HG03175 (cell line): ENCODE measurements around the gene FHOD3.

Source experiments
- ATAC-seq: cut with Tn5 transposase; IDR thresholded peaks from one replicate; pipeline ENCODE4 v1.9.1; 2021; ENCODE audit warnings: mild to moderate bottlenecking, moderate library complexity; ENCODE audit not compliant: unreplicated experiment

The FHOD3 gene

DNA sequence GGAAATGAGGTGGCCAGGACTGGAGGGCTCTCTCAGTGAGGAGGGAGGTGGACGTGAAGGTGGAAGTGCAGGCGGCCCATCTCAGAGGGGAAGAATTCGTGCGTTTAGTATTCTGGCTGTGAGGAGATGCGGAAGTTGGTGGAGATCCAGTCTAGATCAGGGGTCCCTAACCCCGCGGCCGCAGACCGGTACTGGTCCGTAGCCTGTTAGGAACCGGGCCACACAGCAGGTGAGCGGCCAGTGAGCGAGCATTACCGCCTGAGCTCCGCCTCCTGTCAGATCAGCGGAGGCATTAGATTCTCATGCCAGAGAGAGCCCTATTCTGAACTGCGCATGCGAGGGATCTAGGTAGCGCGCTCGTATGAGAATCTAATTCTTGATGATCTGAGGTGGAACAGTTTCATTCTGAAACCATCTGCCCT, 1.6 kb upstream of the FHOD3 start:
- no peak for ATAC-seq

DNA sequence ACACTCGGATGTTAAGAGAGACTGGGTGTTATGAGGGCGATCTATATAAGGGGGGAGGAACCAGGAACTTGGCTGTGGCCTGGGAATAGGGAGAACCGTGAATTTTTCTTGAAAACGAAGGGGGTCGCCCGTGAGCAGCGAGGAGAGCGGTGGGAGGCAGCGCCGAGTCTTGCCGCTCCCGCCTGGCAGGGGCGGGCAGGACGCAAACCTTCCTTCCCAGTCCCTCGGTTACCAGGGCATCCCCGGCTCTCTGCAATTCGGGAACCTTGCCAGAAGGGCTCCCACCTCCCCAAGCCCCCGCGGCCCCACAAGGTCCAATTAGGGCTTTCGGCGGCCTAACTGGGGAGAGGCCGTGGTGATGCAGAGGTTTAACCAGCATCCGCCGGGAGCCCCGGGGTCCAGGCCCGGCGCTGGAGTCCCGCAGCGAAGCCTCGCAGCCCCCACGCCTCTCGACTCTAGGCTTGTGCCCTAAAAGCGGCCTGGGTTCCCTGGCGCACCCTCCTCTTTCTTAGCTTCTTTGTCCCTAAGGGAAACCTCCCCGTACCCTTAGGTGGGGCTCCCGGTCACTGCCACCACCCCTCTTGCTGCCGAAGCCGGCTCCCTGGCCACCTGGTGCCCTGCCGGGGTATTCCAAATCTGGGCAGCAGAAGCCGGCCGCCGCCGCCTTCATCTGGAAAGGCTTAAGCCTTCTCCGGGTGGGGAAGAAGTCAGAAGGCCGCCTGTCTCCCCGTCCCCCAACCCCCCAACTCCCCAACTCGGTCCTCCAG, 680 bp upstream of the FHOD3 start:
- ATAC-seq, result peak; percentile 20

DNA sequence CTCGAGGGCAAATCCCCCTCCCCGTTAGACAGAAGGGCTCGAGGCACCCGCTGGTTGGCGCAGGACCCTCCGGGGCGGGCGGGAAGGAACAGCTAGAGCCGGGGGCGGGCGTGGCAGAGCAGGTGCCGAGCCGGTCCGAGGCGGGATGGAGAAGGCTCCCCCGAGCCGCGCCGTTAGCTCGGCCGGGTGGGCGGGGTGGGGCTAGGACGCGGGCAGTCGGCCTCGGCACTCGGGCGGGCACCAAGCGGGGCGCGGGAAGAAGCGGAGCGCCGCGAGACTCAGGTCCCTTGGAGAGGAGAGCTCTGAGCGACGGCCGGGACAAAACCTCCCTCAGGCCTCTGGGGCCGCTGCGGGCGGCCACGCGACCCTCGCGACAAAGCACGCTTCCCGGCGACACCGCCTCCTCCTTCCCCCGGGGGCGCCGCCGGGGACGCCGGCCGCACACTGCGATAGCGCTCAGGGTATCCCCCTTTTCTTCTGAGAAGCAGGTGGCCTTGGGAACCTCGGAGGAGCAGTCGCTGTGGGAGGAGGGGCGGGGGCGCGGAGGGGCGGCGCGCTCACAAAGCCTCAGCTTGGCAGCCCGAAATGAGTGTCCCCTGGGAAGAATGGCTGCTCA, 721 bp downstream of the FHOD3 start:
- ATAC-seq, result peak; percentile 22

DNA sequence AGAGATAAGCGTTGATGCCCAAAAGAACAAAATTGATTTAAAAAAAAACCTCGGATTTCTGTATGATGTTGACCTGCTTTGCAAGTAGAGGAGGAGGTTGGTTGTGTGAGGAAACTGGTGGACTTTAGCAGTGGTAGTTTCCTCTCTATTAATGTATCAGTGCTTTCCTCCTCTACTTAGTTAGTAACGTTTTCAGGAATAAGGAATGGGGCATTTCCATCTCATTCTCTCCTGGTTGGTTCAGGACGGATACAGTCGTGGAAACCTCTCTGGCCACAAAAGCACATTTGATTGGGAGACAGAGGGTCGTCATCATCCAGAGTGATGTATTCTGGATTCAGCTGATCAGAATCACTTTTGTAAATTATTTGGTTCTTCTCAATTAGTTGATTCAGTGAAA, 1.5 kb downstream of the FHOD3 start:
- no peak for ATAC-seq

DNA sequence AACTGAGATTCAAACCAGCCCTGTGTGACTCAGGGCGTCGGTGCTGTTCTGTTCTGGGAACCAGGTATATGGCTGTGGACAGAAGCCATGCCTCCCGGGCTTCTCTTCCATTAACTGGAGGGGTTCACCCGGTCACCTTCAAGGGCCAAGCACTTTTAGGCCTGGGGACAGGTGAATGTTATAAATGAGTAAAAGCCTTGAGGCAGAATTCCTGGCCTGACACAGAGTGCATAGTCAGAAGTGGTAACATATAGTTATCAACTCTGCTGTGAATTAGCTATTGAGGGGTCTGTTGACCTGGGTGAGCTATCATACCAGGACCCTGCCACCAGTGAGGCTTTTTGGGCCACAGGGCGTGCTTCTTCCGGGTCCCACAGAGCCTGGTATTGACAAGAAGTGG, 2.7 kb downstream of the FHOD3 start:
- no peak for ATAC-seq

DNA sequence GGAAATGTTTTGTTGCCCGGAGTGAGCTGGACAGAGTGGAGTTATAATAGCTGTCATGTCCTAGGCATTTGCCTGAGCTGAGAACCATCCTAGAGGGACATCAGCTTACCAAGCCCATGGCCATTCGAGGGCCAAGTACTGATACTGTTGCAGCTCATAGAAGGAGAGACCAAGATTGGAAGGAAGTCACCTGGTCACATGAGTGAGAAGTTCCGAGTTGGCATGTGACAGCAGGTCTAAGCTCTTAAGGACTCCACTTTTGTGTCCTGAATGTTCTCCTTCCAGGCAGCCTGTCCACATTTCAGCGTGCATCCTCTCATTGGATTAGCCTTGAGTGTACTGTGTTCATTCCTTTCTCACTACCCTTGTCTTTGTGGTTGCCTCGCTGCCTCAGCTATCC, 4.4 kb downstream of the FHOD3 start:
- no peak for ATAC-seq

DNA sequence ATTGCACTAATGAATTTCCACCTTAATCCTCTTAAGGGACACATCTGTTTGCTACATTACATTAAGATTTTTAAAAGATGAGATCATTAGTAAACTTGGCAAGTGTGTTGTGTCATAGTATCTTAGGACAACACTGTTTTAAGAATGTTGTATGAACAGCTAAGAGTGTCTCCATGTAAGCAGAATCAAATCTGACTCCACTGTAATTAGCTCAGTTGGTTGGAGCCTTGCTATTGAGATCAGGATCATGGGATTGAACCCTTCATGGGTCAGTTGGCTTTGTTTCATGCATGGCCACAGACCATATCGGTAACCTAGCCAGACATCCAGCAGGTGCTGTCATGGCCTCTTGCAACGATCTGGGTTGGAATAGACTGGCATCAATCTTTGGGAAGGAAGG, 5.2 kb downstream of the FHOD3 start:
- no peak for ATAC-seq

DNA sequence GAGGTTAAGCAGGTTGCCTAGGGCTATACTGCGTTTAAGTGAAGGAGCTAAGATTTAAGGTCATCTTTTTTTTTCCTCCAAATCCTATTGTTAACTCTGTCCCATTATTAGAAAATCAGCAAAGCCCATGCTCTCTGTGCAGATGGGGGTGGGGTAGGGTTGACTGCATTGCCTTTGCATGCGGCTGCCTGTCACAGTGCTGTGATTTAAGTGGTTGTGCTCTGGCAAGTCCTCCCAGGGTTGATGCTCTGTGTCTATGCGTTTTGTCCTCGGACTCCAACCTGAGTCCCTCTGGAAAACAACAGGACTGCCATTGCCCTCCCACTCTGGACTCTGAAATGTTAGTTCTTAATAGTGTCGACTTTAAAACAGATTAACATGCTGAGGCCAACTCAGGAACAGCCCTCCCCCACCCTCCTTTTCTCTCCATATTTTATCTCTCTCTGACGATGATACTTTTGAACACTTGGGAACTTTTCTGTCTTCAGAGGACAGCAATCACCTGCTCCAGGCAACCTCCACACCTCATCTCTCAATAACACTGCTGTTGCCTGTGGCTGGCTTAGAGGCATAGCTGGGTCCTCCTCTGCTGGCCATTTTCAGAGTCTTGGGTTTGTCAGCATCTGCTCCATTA, 5.8 kb downstream of the FHOD3 start:
- ATAC-seq, result no peak

DNA sequence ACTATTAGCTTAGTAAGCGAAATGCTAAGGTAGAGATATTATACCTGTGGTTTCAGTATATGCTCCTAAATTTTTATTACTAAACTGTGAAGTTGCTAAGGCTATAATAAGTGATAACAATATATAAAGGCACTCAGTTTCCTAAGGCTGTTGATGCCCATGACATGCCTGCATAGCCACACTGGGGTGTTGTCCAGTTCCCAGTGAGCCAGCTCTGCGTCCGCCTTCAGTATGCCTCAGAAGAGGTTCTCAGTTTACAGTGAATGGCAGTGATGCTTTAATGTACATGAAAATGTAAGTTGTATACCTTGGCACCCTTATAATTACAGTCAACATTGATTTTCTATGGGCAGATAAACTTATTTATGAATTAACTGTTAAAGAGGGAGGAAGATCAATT, 7.2 kb downstream of the FHOD3 start:
- ATAC-seq, result no peak

DNA sequence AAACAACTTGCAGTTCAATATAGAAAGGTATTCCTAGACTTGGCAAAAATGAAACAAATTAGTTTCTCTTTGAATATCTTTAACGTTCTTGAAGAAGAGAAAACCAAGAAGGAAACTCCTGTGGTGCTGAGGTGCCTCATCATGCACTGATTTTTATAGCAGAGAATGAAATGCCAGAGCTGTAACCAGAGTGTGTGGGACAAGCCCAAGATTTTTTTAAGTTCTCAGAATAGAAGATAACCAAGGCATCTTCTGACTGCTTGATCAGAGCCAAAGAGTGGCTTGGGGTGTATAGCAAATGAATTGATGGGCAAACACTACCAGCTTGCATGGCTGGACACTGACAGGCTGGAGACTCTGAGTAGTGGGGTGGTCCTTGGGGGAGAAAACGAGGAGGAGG, 7.9 kb downstream of the FHOD3 start:
- ATAC-seq, result no peak

DNA sequence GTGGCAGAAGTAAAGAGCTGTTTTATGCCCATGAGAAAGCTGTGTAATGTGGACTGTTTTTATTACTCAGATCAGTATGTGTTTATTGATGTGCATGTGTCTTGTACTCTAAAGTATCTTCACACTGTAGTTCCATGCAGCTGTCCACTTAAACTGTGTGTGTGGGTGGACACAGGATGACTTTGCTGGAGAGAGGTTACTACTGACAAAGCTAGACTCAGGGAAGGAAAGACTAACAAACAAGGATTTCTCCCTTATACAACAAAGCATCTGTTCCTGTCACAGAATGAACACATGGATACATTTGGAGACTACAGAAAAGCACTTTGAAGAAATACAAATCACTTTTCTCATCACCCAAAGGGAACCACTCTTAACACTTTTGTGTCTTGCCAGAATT, 10.0 kb downstream of the FHOD3 start:
- no peak for ATAC-seq

DNA sequence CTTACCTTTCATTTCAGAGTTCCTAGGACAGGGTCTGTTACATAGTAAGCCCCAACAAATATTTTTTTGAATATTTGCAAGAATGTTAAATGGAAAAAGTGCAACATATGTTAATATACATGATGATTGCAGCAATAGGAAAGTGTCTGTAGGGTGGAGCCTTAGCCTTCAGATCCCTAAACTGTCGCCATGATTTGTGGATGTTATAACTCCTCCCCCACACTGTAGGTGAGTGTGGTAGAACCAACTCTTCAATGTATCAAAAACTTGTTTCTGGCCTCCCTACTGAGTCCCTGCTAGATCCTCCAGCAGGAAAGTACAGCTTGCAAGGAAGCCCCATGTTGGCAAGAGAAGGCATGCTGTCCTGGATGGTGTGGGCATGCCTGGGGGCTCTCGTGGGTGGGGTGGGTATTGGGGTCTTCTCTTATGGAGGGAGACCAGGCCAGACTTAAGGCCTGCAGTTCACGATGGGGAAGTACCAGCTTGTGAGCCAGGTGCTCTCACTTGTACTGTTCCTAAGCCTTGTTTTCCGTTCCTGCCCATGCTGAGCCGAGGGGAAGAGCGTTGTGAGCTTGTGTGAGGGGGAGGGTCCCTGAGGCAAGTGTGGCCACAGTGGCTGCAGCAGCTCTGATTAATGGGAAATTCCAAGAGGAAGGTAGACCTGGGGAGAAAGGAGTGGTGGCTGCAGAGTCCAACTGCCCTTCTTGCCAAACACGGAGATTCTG, 11.4 kb downstream of the FHOD3 start:
- no peak for ATAC-seq

DNA sequence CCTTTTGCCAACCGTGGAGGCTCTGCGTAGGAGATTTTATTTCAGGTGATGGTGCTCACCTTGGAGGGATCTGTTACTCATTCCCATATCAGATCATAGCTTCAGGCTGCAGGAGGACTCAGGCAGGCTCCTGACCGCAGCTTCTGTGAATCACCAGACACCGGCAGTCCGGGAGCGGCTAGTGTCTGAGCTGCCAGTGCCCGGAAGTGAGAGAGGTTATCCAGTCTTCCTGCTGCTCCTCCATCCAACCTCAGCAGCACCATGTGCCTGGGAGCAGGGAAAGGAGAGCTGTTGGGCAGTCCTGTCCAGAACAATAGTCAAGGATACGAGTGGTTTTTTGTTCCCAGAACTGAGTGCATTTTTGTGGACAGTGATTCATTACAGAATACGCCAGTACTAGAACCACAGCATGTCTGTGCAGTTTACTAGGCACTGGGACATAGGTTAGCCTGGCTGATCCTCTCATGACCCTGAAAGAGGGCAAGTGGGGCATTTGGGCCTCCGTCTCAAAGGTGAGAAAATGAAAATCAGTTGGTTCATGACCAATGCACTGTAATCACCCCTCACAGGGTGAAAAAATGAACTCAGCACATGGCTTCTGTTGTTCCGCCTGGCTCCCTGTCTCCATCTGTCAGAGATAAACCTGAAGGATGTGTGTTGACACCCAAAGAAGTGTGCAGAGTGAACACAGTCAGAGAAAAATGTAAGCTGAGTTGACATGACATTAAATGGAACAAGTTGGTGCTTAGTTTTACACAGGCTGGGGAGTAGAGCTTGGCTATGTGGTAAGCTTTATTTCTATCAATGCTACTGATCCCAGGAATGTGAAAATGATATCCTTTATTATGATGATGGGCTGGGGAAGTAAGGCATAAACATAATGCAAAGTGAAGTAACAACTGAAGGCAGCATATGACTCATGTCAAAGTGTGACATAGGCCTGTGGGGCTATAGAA, 12.2 kb downstream of the FHOD3 start:
- no peak for ATAC-seq

DNA sequence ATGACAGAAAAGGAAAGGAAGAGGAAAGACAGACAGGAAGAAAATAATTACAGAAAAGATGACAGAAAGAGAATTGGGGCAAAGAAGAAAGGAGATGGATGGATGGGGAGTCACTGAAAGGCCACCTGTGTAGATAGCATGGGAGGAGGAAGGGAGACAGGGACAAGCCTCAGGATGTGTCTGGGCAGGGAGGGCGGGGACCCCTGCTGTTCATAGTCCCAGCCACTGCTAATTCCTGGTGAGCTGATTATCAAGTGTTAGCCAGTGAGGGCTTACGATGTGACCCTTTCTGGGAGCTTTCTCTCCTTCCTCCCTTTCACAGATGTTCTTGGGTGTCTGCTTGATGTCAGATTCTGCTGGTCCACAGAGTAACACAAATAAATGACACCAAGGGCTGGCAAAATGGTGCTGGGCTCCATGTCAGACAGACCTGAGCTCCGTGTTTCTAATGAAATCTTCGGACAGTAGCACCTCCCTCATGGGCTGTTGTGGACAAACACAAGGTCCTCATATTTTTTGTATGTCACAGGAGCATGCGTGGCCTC, 13.6 kb downstream of the FHOD3 start:
- ATAC-seq, result no peak

DNA sequence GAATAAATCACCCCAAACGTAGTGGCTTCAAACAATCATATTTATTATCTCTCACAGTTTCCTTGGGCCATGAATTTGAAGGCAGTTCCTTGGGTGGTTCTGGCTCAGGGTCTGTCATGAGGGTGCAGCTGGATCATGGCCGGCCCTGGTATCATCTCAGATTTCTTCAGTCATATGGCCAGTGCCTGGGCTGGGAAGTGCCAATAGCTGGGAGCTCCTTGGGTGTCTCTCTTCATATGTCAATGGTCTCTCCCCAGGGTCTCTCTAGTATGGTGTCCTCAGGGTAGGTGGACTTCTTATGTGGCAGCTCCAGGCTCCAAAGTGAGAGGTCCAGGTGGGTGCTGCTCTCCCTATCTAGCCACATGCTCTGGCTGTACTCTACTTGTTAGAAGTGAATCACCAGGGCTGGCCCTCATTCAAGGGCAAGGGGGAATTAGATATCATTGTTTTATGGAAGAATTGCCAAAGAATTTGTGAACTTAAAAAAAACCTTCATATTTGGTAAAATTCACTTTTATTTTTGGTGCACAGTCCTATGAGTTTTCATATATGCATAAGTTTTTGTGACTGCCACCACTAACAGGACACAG, 15.4 kb downstream of the FHOD3 start:
- no peak for ATAC-seq

DNA sequence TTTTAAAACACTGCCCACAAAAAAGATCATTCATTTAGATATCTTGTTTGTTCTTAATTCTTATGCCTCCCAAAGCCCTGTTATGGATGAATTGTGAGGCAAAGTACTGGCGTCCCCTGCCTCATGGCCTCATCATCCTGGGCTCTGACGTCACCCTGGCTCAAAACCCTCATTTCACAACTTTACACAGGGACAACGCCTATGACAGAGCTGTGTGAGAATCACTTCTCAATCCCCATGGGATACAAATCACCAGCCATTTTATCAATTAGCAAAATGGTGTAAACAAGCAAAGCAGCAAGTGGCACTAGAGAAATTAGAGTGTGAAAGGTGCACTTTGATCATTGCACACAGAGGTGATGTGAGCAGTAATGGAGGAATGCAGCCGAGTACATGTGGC, 16.6 kb downstream of the FHOD3 start:
- ATAC-seq, result no peak

DNA sequence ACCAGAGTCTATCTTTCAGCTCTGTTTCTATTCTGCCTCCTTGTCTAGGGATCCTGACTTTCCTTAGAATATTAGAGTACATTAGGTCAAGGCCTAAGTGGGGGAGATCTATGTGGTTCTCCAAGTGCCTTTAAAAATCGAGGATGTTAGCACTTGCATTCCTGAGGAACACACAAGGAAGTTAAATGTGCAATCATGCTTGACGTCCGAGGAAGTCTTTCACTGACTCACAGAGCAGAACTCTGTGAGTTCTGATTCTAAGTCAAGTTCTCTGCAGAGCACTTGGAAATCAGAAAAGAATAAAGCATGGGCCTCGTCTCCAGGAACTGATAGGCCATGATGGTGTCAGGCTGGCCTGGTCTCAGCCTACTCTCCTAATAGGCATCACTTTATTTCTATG, 17.2 kb downstream of the FHOD3 start:
- no peak for ATAC-seq

DNA sequence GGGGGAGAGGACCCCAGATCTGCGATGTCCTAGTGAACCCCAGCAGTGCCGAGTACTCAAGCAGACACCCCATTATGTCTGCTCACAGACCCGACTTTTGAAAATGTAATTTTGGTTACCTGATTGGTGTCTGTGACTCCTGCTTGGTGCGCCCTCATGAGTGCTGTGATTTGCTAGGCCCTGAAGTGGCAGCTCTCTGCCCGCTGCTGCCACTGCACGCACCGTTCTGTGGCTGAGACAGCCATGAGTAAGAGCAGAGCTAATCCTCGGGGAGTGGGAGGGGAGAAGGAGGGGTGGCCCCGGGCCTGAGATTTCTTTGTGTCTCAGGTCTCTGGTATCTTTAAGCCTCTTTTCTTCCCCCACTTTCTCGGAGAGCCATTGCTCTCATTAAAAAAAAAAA, 18.2 kb downstream of the FHOD3 start:
- no peak for ATAC-seq

DNA sequence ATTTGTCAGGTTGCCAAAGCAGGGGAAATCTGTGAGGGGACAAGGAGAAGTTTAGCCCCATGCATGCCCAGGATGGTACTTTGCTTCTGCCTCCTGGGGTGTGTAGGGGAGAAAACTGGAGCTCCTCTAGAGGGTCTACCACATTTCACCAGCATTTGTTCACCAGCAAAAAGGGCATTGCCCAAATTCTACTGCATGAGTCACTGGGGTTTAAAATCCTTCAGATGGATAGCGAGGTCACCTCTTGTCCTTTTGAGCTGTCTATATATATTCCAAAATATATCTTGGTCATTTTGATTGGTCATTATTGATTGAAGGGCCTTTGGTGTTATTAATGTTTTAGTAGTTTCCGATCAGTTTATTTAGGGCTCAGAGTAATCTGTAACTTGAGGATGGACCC, 18.7 kb downstream of the FHOD3 start:
- no peak for ATAC-seq
